Left lung (tissue), 14 donors: ENCODE measurements around the gene BRME1. TPM values are rescaled to one million over a fixed set of nuclear protein-coding genes. Genes with fewer than 3 reads are reported as not detected.

Experiments
- ATAC-seq: fragments of 200-7000 bp; cut with Tn5 transposase; one replicate; pipeline ENCODE4 v1.9.1; 2020; ENCODE audit warnings: moderate library complexity
- DNase-seq, 4 donors: peaks; one replicate each; pipeline ENCODE4 v3.0.0-alpha.2; 2013 to 2020
- H3K27ac ChIP-seq, 2 donors: fragments of 200-600 bp; sonication (generic) in 1 of 2; one replicate each; pipeline versions ENCODE4 v1.5.0 to v1.8.0; 2020 to 2021
- H3K27me3 ChIP-seq, 2 donors: fragments of 200-600 bp; sonication (generic) in 1 of 2; one replicate each; pipeline versions ENCODE4 v1.5.0 to v1.8.0; 2020 to 2021
- H3K36me3 ChIP-seq, 2 donors: fragments of 200-600 bp; sonication (generic) in 1 of 2; one replicate each; pipeline versions ENCODE4 v1.5.0 to v1.8.0; 2020 to 2021
- H3K4me1 ChIP-seq, 2 donors: fragments of 200-600 bp; one replicate each; pipeline ENCODE4 v1.8.0; 2021
- H3K4me3 ChIP-seq, 2 donors: fragments of 200-600 bp; sonication (generic) in 1 of 2; one replicate each; pipeline versions ENCODE4 v1.5.0 to v1.8.0; 2020 to 2021; ENCODE audit warnings: mild to moderate bottlenecking in 1 of 2
- H3K9me3 ChIP-seq, 2 donors: fragments of 200-600 bp; sonication (generic) in 1 of 2; one replicate each; pipeline versions ENCODE4 v1.5.0 to v1.8.0; 2020 to 2021
- CTCF ChIP-seq, 2 donors: fragments of 200-600 bp; sonication (generic) in 1 of 2; IDR thresholded peaks; one replicate each; pipeline versions ENCODE4 v1.5.0 to v1.8.0; 2021; ENCODE audit warnings: antibody characterized with exemption in 2 of 2
- intact Hi-C, 2 donors: fragments of 100-400 bp; cut with DNase I; formaldehyde crosslinking; loops; one replicate each; pipeline versions ENCODE4 v1.11.2 to v1.14.2; 2022
- long read RNA-seq, 12 donors: library from polyadenylated mRNA in 2 of 12; unstranded in 2 of 12; transcript quantifications; one replicate each; pipeline ENCODE4 v2.0.0 and lab custom pipeline, GENCODE V29; 2019 to 2026
- polyA plus RNA-seq, 6 donors: library from polyadenylated mRNA; unstranded; fragments of 120-200 nt; gene quantifications; one replicate each; pipeline ENCODE4 v1.2.1, GENCODE V29; 2013; ENCODE audit not compliant: insufficient read length in 6 of 6
- total RNA-seq, 2 donors: library from RNA; stranded (reverse); fragmentation: NEBNext Ultra II Directional; extraction: Animal tissue kit (Norgen Biotek cat#: 25700); gene quantifications; one replicate each; pipeline ENCODE4 v1.2.1, GENCODE V29; 2021
- donor health status: DM: no; HTN: yes; CAD: no.
- donor health status: DM: no; HTN: no; CAD: no.

Gene BRME1
- total RNA-seq, result 1 to 10 TPM; 3.7 to 4.2 TPM
- polyA plus RNA-seq, result 1 to 10 TPM; 6.4 to 7.8 (median 7.3) TPM
- long read RNA-seq, donor 1, partial matches to known transcripts, result 0 of 1 reads
- long read RNA-seq, donor 1, other reads (novel, unspliced or antisense), result 0 of 1 reads
- long read RNA-seq, donor 2, partial matches to known transcripts, result 0 of 3 reads
- long read RNA-seq, donor 2, other reads (novel, unspliced or antisense), result 0 of 3 reads
- long read RNA-seq, donor 3, partial matches to known transcripts, result 7 of 7 reads
- long read RNA-seq, donor 3, other reads (novel, unspliced or antisense), result 0 of 7 reads
- long read RNA-seq, donor 4, result 0 reads
- long read RNA-seq, donor 5, partial matches to known transcripts, result 14 of 15 reads
- long read RNA-seq, donor 5, other reads (novel, unspliced or antisense), result 0 of 15 reads
- long read RNA-seq, donor 6, partial matches to known transcripts, result 0 of 1 reads
- long read RNA-seq, donor 6, other reads (novel, unspliced or antisense), result 0 of 1 reads
- long read RNA-seq, donor 7, partial matches to known transcripts, result 11 of 12 reads
- long read RNA-seq, donor 7, other reads (novel, unspliced or antisense), result 0 of 12 reads
- long read RNA-seq, donor 8, result 0 reads
- long read RNA-seq, donor 9, result 0 reads
- long read RNA-seq, donor 10, partial matches to known transcripts, result 0 of 2 reads
- long read RNA-seq, donor 10, other reads (novel, unspliced or antisense), result 2 of 2 reads
- long read RNA-seq, donor 11, result 0 reads
- long read RNA-seq, donor 12, partial matches to known transcripts, result 10 of 10 reads
- long read RNA-seq, donor 12, other reads (novel, unspliced or antisense), result 0 of 10 reads

- ATAC-seq (peak; percentile 100), DNase-seq (peak; percentile 78 to 100 (median 94))
- H3K27me3 ChIP-seq, result no peaks in the 10 kb centered on the region
Observed at GRCh38 chr19:13905634-13906520, at the start of gene BRME1, which contains the start of gene CC2D1A. TSS of gene BRME1 (minus strand) at chr19:13906117. CDS start at chr19:13904892, 1,225 bp downstream. TSS of gene CC2D1A (plus strand) at chr19:13906201. CDS start at chr19:13906442, 241 bp downstream.

GRCh38 chr19:13954185-13954584 is 48.3 kb upstream of the BRME1 start:
- peaks cover 0 to 49% of the 10 kb centered on the region in 2 donors for H3K36me3 ChIP-seq
- peaks cover 9 to 20% of the 10 kb centered on the region in 2 donors for H3K4me1 ChIP-seq
- DNase-seq (no peak), ATAC-seq (no peak)
- no peaks in the 10 kb centered on the region for H3K9me3 ChIP-seq
- TF ChIP-seq CTCF (IDR thresholded peaks at IDR 0.05), result no peak
- H3K4me3 ChIP-seq, result no peak overlapping the region
- intact Hi-C loops, result no loop called here
- H3K27me3 ChIP-seq, result no peaks in the 10 kb centered on the region
- H3K27ac ChIP-seq, result no peak overlapping the region

More at GRCh38 chr19:13905634-13906520, at the start of gene BRME1, which contains the start of gene CC2D1A:
- no peak for TF ChIP-seq CTCF (IDR thresholded peaks at IDR 0.05)
- Histone ChIP-seq H3K4me3 (peak within 1 kb of the TSS; percentile 81 to 85), H3K4me1 (peaks cover 3 to 26% of the 10 kb centered on the region in 2 donors), H3K27ac (peak within 1 kb of the TSS; percentile 72 to 83), H3K9me3 (no peaks in the 10 kb centered on the region), H3K36me3 (peaks cover 0 to 9% of the 10 kb centered on the region in 2 donors)
- intact Hi-C loops, result no loop called here

- Histone ChIP-seq H3K27ac (peak overlapping the region; percentile 44 to 86), H3K27me3 (no peaks in the 10 kb centered on the region)
- intact Hi-C loops, result no loop called here
Observed at GRCh38 chr19:13952931-13953531, 47.1 kb upstream of the BRME1 start.

More at GRCh38 chr19:13952931-13953531, 47.1 kb upstream of the BRME1 start:
- Histone ChIP-seq H3K4me1 (peaks cover 9 to 20% of the 10 kb centered on the region in 2 donors), H3K36me3 (peaks cover 0 to 37% of the 10 kb centered on the region in 2 donors), H3K4me3 (peak overlapping the region; percentile 79 to 89), H3K9me3 (no peaks in the 10 kb centered on the region)
- DNase-seq, result peak in 1 of 4 donors; percentile 13
- no peak for TF ChIP-seq CTCF (IDR thresholded peaks at IDR 0.05)
- peak; percentile 16 for ATAC-seq
